Calu3 (cell line): Measurements from ENCODE around the gene TRIM37. TPM values are rescaled to one million over a fixed set of nuclear protein-coding genes. Genes with fewer than 3 reads are reported as not detected.

Experiments
- BruUV-seq: library from RNA; stranded (reverse); fragments of 400-500 nt; replicated peaks from 2 replicates; lab custom pipeline; 2021; lab: Mats Ljungman, UMichigan
- CTCF ChIA-PET: fragments of 300-600 bp; sonication (Branson Sonifier 250); formaldehyde crosslinking; loops from one replicate; lab custom pipeline; 2022; ENCODE audit warnings: antibody characterized with exemption; lab: Charles Lee
- DNase-seq: peaks from one replicate; pipeline ENCODE4 v3.0.0; 2022
- H3K27ac Mint-ChIP-seq: one replicate; pipeline ENCODE4 v1.8.0; 2022; ENCODE audit warnings: mixed read lengths; ENCODE audit not compliant: unreplicated experiment
- H3K27me3 Mint-ChIP-seq: one replicate; pipeline ENCODE4 v1.8.0; 2022; ENCODE audit warnings: mixed read lengths; ENCODE audit not compliant: unreplicated experiment
- H3K36me3 Mint-ChIP-seq: one replicate; pipeline ENCODE4 v1.8.0; 2022; ENCODE audit warnings: mild to moderate bottlenecking, moderate library complexity, mixed read lengths; ENCODE audit not compliant: insufficient read depth, unreplicated experiment
- H3K4me1 Mint-ChIP-seq: one replicate; pipeline ENCODE4 v1.8.0; 2022; ENCODE audit warnings: mild to moderate bottlenecking, low read depth, mixed read lengths; ENCODE audit not compliant: unreplicated experiment
- H3K4me3 Mint-ChIP-seq: one replicate; pipeline ENCODE4 v1.8.0; 2022; ENCODE audit warnings: mild to moderate bottlenecking, low read depth, moderate library complexity, mixed read lengths; ENCODE audit not compliant: unreplicated experiment
- H3K9me3 Mint-ChIP-seq: one replicate; pipeline ENCODE4 v1.8.0; 2022; ENCODE audit warnings: low read depth, mixed read lengths; ENCODE audit not compliant: unreplicated experiment
- CTCF ChIP-seq: fragments of 200-600 bp; IDR thresholded peaks from one replicate; pipeline ENCODE4 v1.8.0; 2022; ENCODE audit warnings: antibody characterized with exemption; ENCODE audit not compliant: unreplicated experiment
- intact Hi-C: fragments of 100-400 bp; cut with micrococcal nuclease; formaldehyde crosslinking; loops from one replicate; pipeline ENCODE4 v1.10.0; 2022; ENCODE audit not compliant: unreplicated experiment
- total RNA-seq: library from RNA; stranded (reverse); gene quantifications from 2 replicates; pipeline ENCODE4 v1.2.3, GENCODE V29; 2022

Gene TRIM37
- total RNA-seq, 1 experiment from 2014 or later: 16.2 TPM

- no TSS peak for BruUV-seq
- intact Hi-C loops: no loop called here
- H3K9me3 Mint-ChIP-seq: no peaks in the 10 kb centered on the region
- no peak for TF ChIP-seq CTCF
- DNase-seq: no peak
- CTCF ChIA-PET: no interaction called here
- no peak overlapping the region for H3K27ac Mint-ChIP-seq
- no peaks in the 10 kb centered on the region for H3K36me3 Mint-ChIP-seq
- H3K4me1 Mint-ChIP-seq: no peaks in the 10 kb centered on the region
- H3K27me3 Mint-ChIP-seq: no peaks in the 10 kb centered on the region
- no peak overlapping the region for H3K4me3 Mint-ChIP-seq
Measured at GRCh38 chr17:59028328-59028727, 78.4 kb downstream of the TRIM37 start.

- no peaks in the 10 kb centered on the region for H3K9me3 Mint-ChIP-seq
- no peak for TF ChIP-seq CTCF
- H3K27ac Mint-ChIP-seq: no peak overlapping the region
- CTCF ChIA-PET: no interaction called here
- no peaks in the 10 kb centered on the region for H3K36me3 Mint-ChIP-seq
- no peak overlapping the region for H3K4me3 Mint-ChIP-seq
- intact Hi-C loops: no loop called here
- DNase-seq: no peak
- no TSS peak for BruUV-seq
- H3K4me1 Mint-ChIP-seq: no peaks in the 10 kb centered on the region
- H3K27me3 Mint-ChIP-seq: no peaks in the 10 kb centered on the region
Measured at GRCh38 chr17:59027750-59028149, 78.9 kb downstream of the TRIM37 start.

GRCh38 chr17:59026176-59026939 is 80.3 kb downstream of the TRIM37 start:
- Mint-ChIP-seq H3K9me3 (no peaks in the 10 kb centered on the region), H3K4me3 (no peak overlapping the region), H3K27me3 (no peaks in the 10 kb centered on the region), H3K36me3 (no peaks in the 10 kb centered on the region), H3K4me1 (no peaks in the 10 kb centered on the region), H3K27ac (no peak overlapping the region)
- intact Hi-C loops: no loop called here
- no TSS peak for BruUV-seq
- CTCF ChIA-PET: no interaction called here
- no peak for TF ChIP-seq CTCF
- DNase-seq: no peak

- CTCF ChIA-PET: no interaction called here
- no peak for DNase-seq
- no peaks in the 10 kb centered on the region for H3K9me3 Mint-ChIP-seq
- BruUV-seq: no TSS peak
- H3K36me3 Mint-ChIP-seq: no peaks in the 10 kb centered on the region
- intact Hi-C loops: no loop called here
- no peak overlapping the region for H3K27ac Mint-ChIP-seq
- no peak for TF ChIP-seq CTCF
- H3K4me3 Mint-ChIP-seq: no peak overlapping the region
- no peaks in the 10 kb centered on the region for H3K27me3 Mint-ChIP-seq
- no peaks in the 10 kb centered on the region for H3K4me1 Mint-ChIP-seq
Measured at GRCh38 chr17:59024916-59025315, 81.8 kb downstream of the TRIM37 start.
